ENCODE data around the gene DNM3.

DNM3 gene

GRCh38 chr1:171940368-171940767 lies 99.1 kb downstream of the DNM3 start:
- Histone ChIP-seq H3F3A (ENCODE audit: control insufficient read depth, insufficient read depth) (no peaks in the 10 kb centered on the region), H3K36me3 (ENCODE audit: control insufficient read depth, low read length) (no peaks in the 10 kb centered on the region), H3K4me2 (ENCODE audit: low read length) (no peak overlapping the region)

GRCh38 chr1:171941920-171942319 lies 100.6 kb downstream of the DNM3 start:
- no peak overlapping the region for H3K27ac ChIP-seq (ENCODE audit: low read depth, low read length)
- H3K9me2 ChIP-seq (replicated peaks; ENCODE audit: control insufficient read depth, low read length): no peaks in the 10 kb centered on the region
- H3K4me1 ChIP-seq (ENCODE audit: control insufficient read depth, low read length): no peaks in the 10 kb centered on the region
- H3K36me3 ChIP-seq (ENCODE audit: control insufficient read depth, low read length): no peaks in the 10 kb centered on the region
- TF ChIP-seq EZH2phosphoT487 (IDR thresholded peaks at IDR 0.05; ENCODE audit: borderline replicate concordance, low read length) (no peak), CTCF (IDR thresholded peaks at IDR 0.05; ENCODE audit: low read depth, low read length, poor library complexity, severe bottlenecking) (no peak)
- no peaks in the 10 kb centered on the region for H3K9me3 ChIP-seq (ENCODE audit: control insufficient read depth, insufficient read depth, low read length)
- H4K20me1 ChIP-seq (ENCODE audit: control insufficient read depth, insufficient read depth, low read depth, low read length): no peaks in the 10 kb centered on the region
- H3K4me2 ChIP-seq (ENCODE audit: low read length): no peak overlapping the region
- H3K4me3 ChIP-seq (ENCODE audit: low read length): no peak overlapping the region
- no peaks in the 10 kb centered on the region for H3F3A ChIP-seq (ENCODE audit: control insufficient read depth, insufficient read depth)
- H3K79me2 ChIP-seq (ENCODE audit: control insufficient read depth, low read length): no peaks in the 10 kb centered on the region
- no peaks in the 10 kb centered on the region for H3K27me3 ChIP-seq (ENCODE audit: control insufficient read depth, low read length)

More at GRCh38 chr1:171940368-171940767, 99.1 kb downstream of the DNM3 start:
- no peak overlapping the region for H3K27ac ChIP-seq (ENCODE audit: low read depth, low read length)
- H3K79me2 ChIP-seq (ENCODE audit: control insufficient read depth, low read length): no peaks in the 10 kb centered on the region
- H4K20me1 ChIP-seq (ENCODE audit: control insufficient read depth, insufficient read depth, low read depth, low read length): no peaks in the 10 kb centered on the region
- TF ChIP-seq EZH2phosphoT487 (IDR thresholded peaks at IDR 0.05; ENCODE audit: borderline replicate concordance, low read length) (no peak), CTCF (IDR thresholded peaks at IDR 0.05; ENCODE audit: low read depth, low read length, poor library complexity, severe bottlenecking) (no peak)
- no peaks in the 10 kb centered on the region for H3K9me3 ChIP-seq (ENCODE audit: control insufficient read depth, insufficient read depth, low read length)
- no peaks in the 10 kb centered on the region for H3K27me3 ChIP-seq (ENCODE audit: control insufficient read depth, low read length)
- H3K4me3 ChIP-seq (ENCODE audit: low read length): no peak overlapping the region
- H3K4me1 ChIP-seq (ENCODE audit: control insufficient read depth, low read length): no peaks in the 10 kb centered on the region
- no peaks in the 10 kb centered on the region for H3K9me2 ChIP-seq (replicated peaks; ENCODE audit: control insufficient read depth, low read length)

GRCh38 chr1:171943973-171944561 lies 102.8 kb downstream of the DNM3 start:
- Histone ChIP-seq H3K27me3 (ENCODE audit: control insufficient read depth, low read length) (no peaks in the 10 kb centered on the region), H3K9me3 (ENCODE audit: control insufficient read depth, insufficient read depth, low read length) (no peaks in the 10 kb centered on the region), H3K9me2 (replicated peaks; ENCODE audit: control insufficient read depth, low read length) (no peaks in the 10 kb centered on the region), H4K20me1 (ENCODE audit: control insufficient read depth, insufficient read depth, low read depth, low read length) (no peaks in the 10 kb centered on the region), H3F3A (ENCODE audit: control insufficient read depth, insufficient read depth) (no peaks in the 10 kb centered on the region), H3K36me3 (ENCODE audit: control insufficient read depth, low read length) (no peaks in the 10 kb centered on the region), H3K79me2 (ENCODE audit: control insufficient read depth, low read length) (no peaks in the 10 kb centered on the region), H3K4me3 (ENCODE audit: low read length) (no peak overlapping the region), H3K27ac (ENCODE audit: low read depth, low read length) (no peak overlapping the region), H3K4me1 (ENCODE audit: control insufficient read depth, low read length) (no peaks in the 10 kb centered on the region), H3K4me2 (ENCODE audit: low read length) (no peak overlapping the region)
- no peak for TF ChIP-seq CTCF (IDR thresholded peaks at IDR 0.05; ENCODE audit: low read depth, low read length, poor library complexity, severe bottlenecking)
- TF ChIP-seq EZH2phosphoT487 (IDR thresholded peaks at IDR 0.05; ENCODE audit: borderline replicate concordance, low read length): no peak

Measured in DOHH2 (cell line).